SK-N-SH (cell line): ENCODE measurements around the gene C15orf39. TPM values are rescaled to one million over a fixed set of nuclear protein-coding genes. Genes with fewer than 3 reads are reported as not detected.

Experiments
- CTCF ChIA-PET: fragments of 300-600, 350-600 bp; formaldehyde crosslinking; extraction: SDS; loops from one replicate; lab custom pipeline; 2021; lab: Yijun Ruan, JAX
- POLR2A ChIA-PET: fragments of 350-600 bp; sonication (Branson Sonifier 250); formaldehyde crosslinking; extraction: SDS; loops from one replicate; lab custom pipeline; 2020; ENCODE audit warnings: antibody characterized with exemption, inconsistent platforms; lab: Yijun Ruan, JAX
- DNase-seq: peaks from one replicate; pipeline ENCODE4 v3.0.0; 2012
- H2AFZ ChIP-seq: fragments of 200-600 bp; sonication (generic); 2 replicates; pipeline ENCODE4 v1.8.1; 2016; ENCODE audit warnings: antibody characterized with exemption, mild to moderate bottlenecking, low read depth
- H3F3A ChIP-seq: fragments of 200-600 bp; sonication (generic); replicated peaks from 2 replicates; pipeline ENCODE3; 2016; ENCODE audit warnings: antibody characterized with exemption, mild to moderate bottlenecking; ENCODE audit not compliant: insufficient read depth
- H3K27ac ChIP-seq, 2 experiments: fragments of 200-500 bp in 1 of 2; fragments of 200-600 bp in 1 of 2; sonication (Bioruptor generic) in 1 of 2; sonication (generic), shearing (Covaris generic) in 1 of 2; 2 replicates each; pipeline versions ENCODE4 v1.5.1 to v1.6.1; 2014 to 2016; ENCODE audit warnings: low read depth in 2 of 2, inconsistent platforms in 1 of 2, low read length in 1 of 2, mild to moderate bottlenecking in 1 of 2, mixed read lengths in 1 of 2
- H3K27me3 ChIP-seq: fragments of 200-600 bp; sonication (generic), shearing (Covaris generic); 2 replicates; pipeline ENCODE4 v1.6.1; 2016; ENCODE audit warnings: mixed run types; ENCODE audit not compliant: insufficient read depth
- H3K36me3 ChIP-seq, 2 experiments: fragments of 200-500 bp in 1 of 2; fragments of 200-600 bp in 1 of 2; sonication (Bioruptor generic) in 1 of 2; sonication (generic) in 1 of 2; replicated peaks in 1 of 2; 2 replicates each; pipeline versions ENCODE3 to v1.5.1; 2014 to 2016; ENCODE audit warnings: low read length in 1 of 2, mild to moderate bottlenecking in 1 of 2; ENCODE audit not compliant: insufficient read depth in 2 of 2, control insufficient read depth in 1 of 2
- H3K4me1 ChIP-seq, 2 experiments: fragments of 200-500 bp in 1 of 2; fragments of 200-600 bp in 1 of 2; sonication (Bioruptor generic) in 1 of 2; sonication (generic), shearing (Covaris generic) in 1 of 2; 2 replicates each; pipeline versions ENCODE4 v1.5.1 to v1.6.1; 2014 to 2016; ENCODE audit warnings: low read depth in 1 of 2, low read length in 1 of 2, mixed run types in 1 of 2; ENCODE audit not compliant: insufficient read depth in 2 of 2, control insufficient read depth in 1 of 2
- H3K4me2 ChIP-seq: fragments of 200-600 bp; sonication (generic), shearing (Covaris generic); 2 replicates; pipeline ENCODE4 v1.6.1; 2017; ENCODE audit warnings: mixed run types
- H3K4me3 ChIP-seq, 2 experiments: fragments of 200-500 bp in 1 of 2; fragments of 200-600 bp in 1 of 2; sonication (Bioruptor generic) in 1 of 2; sonication (generic), shearing (Covaris generic) in 1 of 2; 2 replicates each; pipeline versions ENCODE4 v1.5.1 to v1.8.1; 2014 to 2016; ENCODE audit warnings: low read depth in 2 of 2, inconsistent platforms in 1 of 2, low read length in 1 of 2, mild to moderate bottlenecking in 1 of 2, mixed read lengths in 1 of 2, moderate library complexity in 1 of 2
- H3K79me2 ChIP-seq: fragments of 200-600 bp; sonication (generic); 2 replicates; pipeline ENCODE4 v1.8.1; 2017; ENCODE audit warnings: mild to moderate bottlenecking; ENCODE audit not compliant: insufficient read depth
- H3K9ac ChIP-seq: fragments of 200-600 bp; sonication (generic); 2 replicates; pipeline ENCODE4 v1.6.1; 2017; ENCODE audit warnings: mixed run types
- H3K9me2 ChIP-seq: fragments of 200-600 bp; sonication (generic); 2 replicates; pipeline ENCODE4 v1.6.1; 2017; ENCODE audit warnings: mixed run types
- H3K9me3 ChIP-seq: fragments of 200-600 bp; sonication (generic); 2 replicates; pipeline ENCODE4 v1.6.1; 2017; ENCODE audit warnings: mixed run types, mild to moderate bottlenecking, moderate library complexity
- H4K20me1 ChIP-seq: fragments of 200-600 bp; sonication (generic); 2 replicates; pipeline ENCODE4 v1.6.1; 2017; ENCODE audit warnings: mild to moderate bottlenecking, mixed run types; ENCODE audit not compliant: insufficient read depth
- CHD2 ChIP-seq: fragments of 150-350 bp; IDR thresholded peaks from 2 replicates; pipeline ENCODE4 v1.6.1; 2018; ENCODE audit warnings: low read length; ENCODE audit not compliant: partially characterized antibody
- EP300 ChIP-seq, 2 experiments: IDR thresholded peaks; 2 replicates each; pipeline versions ENCODE4 v1.4.0 to v1.6.1; 2012; ENCODE audit warnings: borderline replicate concordance in 1 of 2, low read depth in 1 of 2, low read length in 1 of 2
- FOXM1 ChIP-seq: IDR thresholded peaks from 2 replicates; pipeline ENCODE4 v1.4.0; 2012; ENCODE audit warnings: low read depth, mild to moderate bottlenecking
- GABPA ChIP-seq: IDR thresholded peaks from 2 replicates; pipeline ENCODE4 v1.4.0; 2012; ENCODE audit warnings: low read depth, mild to moderate bottlenecking
- GATA2 ChIP-seq: sonication (generic); formaldehyde crosslinking; IDR thresholded peaks from 2 replicates; pipeline ENCODE4 v1.5.0; 2020; ENCODE audit warnings: mild to moderate bottlenecking, missing genetic modification reagents
- JUND ChIP-seq: IDR thresholded peaks from 2 replicates; pipeline ENCODE4 v1.4.0; 2012
- MEF2A ChIP-seq: IDR thresholded peaks from 2 replicates; pipeline ENCODE4 v1.4.0; 2012; ENCODE audit warnings: low read depth, borderline replicate concordance
- MXI1 ChIP-seq: IDR thresholded peaks from 2 replicates; pipeline ENCODE4 v1.6.1; 2012; ENCODE audit warnings: mild to moderate bottlenecking, low read depth, low read length, improper control_type of control experiment
- NRF1 ChIP-seq: IDR thresholded peaks from 2 replicates; pipeline ENCODE4 v1.6.1; 2012; ENCODE audit warnings: low read depth, mild to moderate bottlenecking, low read length
- POLR2AphosphoS5 ChIP-seq: IDR thresholded peaks from 2 replicates; pipeline ENCODE4 v1.6.1; 2012; ENCODE audit warnings: low read depth, low read length
- RCOR1 ChIP-seq: fragments of 150-350 bp; IDR thresholded peaks from 2 replicates; pipeline ENCODE4 v1.6.1; 2017; ENCODE audit warnings: antibody characterized with exemption, low read length
- RXRA ChIP-seq: IDR thresholded peaks from 2 replicates; pipeline ENCODE4 v1.4.0; 2012; ENCODE audit warnings: low read depth, mild to moderate bottlenecking, borderline replicate concordance
- SIN3A ChIP-seq: IDR thresholded peaks from 2 replicates; pipeline ENCODE4 v1.6.1; 2012; ENCODE audit warnings: low read depth, mild to moderate bottlenecking, low read length, moderate library complexity, borderline replicate concordance
- TCF12 ChIP-seq: IDR thresholded peaks from 2 replicates; pipeline ENCODE4 v1.4.0; 2012
- TEAD4 ChIP-seq: IDR thresholded peaks from 2 replicates; pipeline ENCODE4 v1.4.0; 2012; ENCODE audit warnings: mild to moderate bottlenecking, borderline replicate concordance; ENCODE audit not compliant: insufficient read depth
- YY1 ChIP-seq: IDR thresholded peaks from 2 replicates; pipeline ENCODE4 v1.4.0; 2012; ENCODE audit warnings: low read depth, mild to moderate bottlenecking
- WGBS: methylation state at CpG from one replicate; pipeline ENCODE4 v1.1.6; 2017; ENCODE audit warnings: low lambda C conversion rate; 5-methylcytosine and 5-hydroxymethylcytosine counted together
- polyA plus RNA-seq, 3 experiments: library from polyadenylated mRNA; depleted of rRNA; stranded (reverse); fragments of >200 nt; gene quantifications; 2 replicates each; pipeline ENCODE4 v1.2.3, GENCODE V29; 2012
- TF ChIP-seq, protein P1 (sequence below): fragments of 150-350 bp; IDR thresholded peaks from 2 replicates; pipeline ENCODE4 v1.6.1; 2016; ENCODE audit warnings: mild to moderate bottlenecking, low read depth, low read length
- TF ChIP-seq, protein P2 (sequence below): IDR thresholded peaks from 2 replicates; pipeline ENCODE4 v1.4.0; 2012; ENCODE audit warnings: low read depth
- TF ChIP-seq, protein P3 (sequence below): fragments of 150-350 bp; IDR thresholded peaks from 2 replicates; pipeline ENCODE4 v1.6.1; 2017; ENCODE audit warnings: antibody characterized with exemption, low read length, low read depth, borderline replicate concordance
- TF ChIP-seq, protein P4 (sequence below): IDR thresholded peaks from 2 replicates; pipeline ENCODE4 v1.6.1; 2012; ENCODE audit warnings: mild to moderate bottlenecking, low read depth, low read length, moderate library complexity

C15orf39 gene
- polyA plus RNA-seq, 1 of the 3 experiments (the other 2 are of a cell fraction): 2.5 TPM

DNA sequence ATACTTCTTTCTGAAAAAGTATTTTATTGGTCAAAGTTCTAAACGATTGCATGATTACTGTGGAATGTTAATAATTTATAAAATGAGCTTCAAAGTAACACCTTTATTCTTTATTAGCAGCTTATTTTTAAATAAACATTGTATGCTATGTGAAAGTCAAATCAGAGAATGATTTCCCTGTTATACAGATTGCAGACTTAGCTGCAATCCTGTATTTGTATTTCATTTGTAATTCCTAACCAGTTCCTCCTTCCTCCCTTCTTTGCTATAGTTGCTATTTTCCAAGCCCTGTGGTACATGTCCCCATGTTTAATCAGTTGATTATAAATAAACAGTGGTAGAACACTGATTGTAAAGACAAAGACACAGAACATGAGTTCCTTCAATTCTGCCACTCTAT is 42.4 kb upstream of the C15orf39 start:
- ChIA-PET CTCF (no interaction called here), POLR2A (no interaction called here)
- Histone ChIP-seq H2AFZ (no peak overlapping the region), H3K36me3 (no peaks in the 10 kb centered on the region), H3K9me3 (no peaks in the 10 kb centered on the region), H3K79me2 (no peaks in the 10 kb centered on the region), H4K20me1 (no peaks in the 10 kb centered on the region), H3K4me1 (no peaks in the 10 kb centered on the region; a peak in 1 of 4 replicates), H3K4me2 (no peak overlapping the region), H3K4me3 (no peak overlapping the region), H3F3A (no peaks in the 10 kb centered on the region), H3K27ac (no peak overlapping the region), H3K9ac (no peak overlapping the region), H3K27me3 (no peaks in the 10 kb centered on the region), H3K9me2 (no peaks in the 10 kb centered on the region)
- no peak for DNase-seq
- WGBS: 10% methylated on average over 1 of the region's 1 CpG
- TF ChIP-seq NRF1 (no peak), FOXM1 (no peak), MEF2A (no peak), JUND (no peak), TCF12 (no peak), RCOR1 (no peak), POLR2AphosphoS5 (no peak), EP300 (IDR thresholded peaks at IDR 0.05; ENCODE audit: borderline replicate concordance in 1 of 2, low read depth in 1 of 2, low read length in 1 of 2) (no peak), TEAD4 (no peak), RXRA (no peak), CHD2 (no peak), GABPA (no peak), GATA2 (no peak)
- TF ChIP-seq, protein P1, sequence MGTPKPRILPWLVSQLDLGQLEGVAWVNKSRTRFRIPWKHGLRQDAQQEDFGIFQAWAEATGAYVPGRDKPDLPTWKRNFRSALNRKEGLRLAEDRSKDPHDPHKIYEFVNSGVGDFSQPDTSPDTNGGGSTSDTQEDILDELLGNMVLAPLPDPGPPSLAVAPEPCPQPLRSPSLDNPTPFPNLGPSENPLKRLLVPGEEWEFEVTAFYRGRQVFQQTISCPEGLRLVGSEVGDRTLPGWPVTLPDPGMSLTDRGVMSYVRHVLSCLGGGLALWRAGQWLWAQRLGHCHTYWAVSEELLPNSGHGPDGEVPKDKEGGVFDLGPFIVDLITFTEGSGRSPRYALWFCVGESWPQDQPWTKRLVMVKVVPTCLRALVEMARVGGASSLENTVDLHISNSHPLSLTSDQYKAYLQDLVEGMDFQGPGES: no peak
- TF ChIP-seq, protein P2, sequence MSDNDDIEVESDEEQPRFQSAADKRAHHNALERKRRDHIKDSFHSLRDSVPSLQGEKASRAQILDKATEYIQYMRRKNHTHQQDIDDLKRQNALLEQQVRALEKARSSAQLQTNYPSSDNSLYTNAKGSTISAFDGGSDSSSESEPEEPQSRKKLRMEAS: no peak
- TF ChIP-seq, protein P3, sequence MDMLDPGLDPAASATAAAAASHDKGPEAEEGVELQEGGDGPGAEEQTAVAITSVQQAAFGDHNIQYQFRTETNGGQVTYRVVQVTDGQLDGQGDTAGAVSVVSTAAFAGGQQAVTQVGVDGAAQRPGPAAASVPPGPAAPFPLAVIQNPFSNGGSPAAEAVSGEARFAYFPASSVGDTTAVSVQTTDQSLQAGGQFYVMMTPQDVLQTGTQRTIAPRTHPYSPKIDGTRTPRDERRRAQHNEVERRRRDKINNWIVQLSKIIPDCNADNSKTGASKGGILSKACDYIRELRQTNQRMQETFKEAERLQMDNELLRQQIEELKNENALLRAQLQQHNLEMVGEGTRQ: no peak
- TF ChIP-seq, all 33 proteins: peak for 0

DNA sequence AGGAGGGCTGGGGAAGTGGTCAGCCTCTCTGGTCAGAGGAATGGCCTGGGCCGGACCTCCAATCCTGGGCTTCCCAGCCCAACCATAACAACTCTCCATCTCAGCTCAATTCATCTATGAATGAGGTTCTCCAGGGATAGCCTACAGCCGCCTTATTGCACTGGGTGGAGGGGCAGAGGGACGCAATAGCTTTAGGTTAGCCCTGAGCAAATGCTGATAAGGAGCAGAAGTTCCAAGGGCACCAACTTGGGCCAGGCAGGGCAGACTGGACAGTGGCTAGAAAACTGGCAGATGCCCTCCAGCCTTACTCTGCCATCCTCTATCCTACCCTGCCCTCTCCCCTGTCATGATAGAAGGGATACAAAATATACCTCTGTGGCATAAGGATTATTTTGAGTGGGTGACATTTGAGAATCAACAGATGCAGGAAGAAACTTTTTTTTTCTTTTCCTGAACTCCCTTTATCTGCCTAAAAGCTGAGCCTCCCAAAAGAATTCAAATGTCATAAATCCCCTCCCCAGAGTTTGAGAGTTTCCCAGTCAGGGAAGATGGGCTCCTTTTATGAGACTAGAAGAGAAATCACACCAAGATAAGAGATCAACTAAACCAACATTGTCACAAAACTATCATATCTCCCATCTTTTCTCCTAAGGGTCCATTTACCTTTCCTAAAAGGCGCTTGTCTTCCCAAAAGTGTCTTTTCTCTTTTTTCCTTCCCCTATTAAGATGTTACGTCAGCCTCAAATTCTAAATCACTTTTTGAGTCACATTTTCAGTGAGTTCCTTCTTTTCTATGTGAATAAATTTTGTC is 40.4 kb upstream of the C15orf39 start:
- no peaks in the 10 kb centered on the region for H4K20me1 ChIP-seq
- no peaks in the 10 kb centered on the region for H3K27me3 ChIP-seq
- H3K4me2 ChIP-seq: no peak overlapping the region
- 70% methylated on average over 4 of the region's 5 CpGs for WGBS
- CTCF ChIA-PET: no interaction called here
- no peak for DNase-seq
- H3K9me2 ChIP-seq: no peaks in the 10 kb centered on the region
- no peaks in the 10 kb centered on the region for H3F3A ChIP-seq
- POLR2A ChIA-PET: no interaction called here
- no peaks in the 10 kb centered on the region for H3K9me3 ChIP-seq
- no peaks in the 10 kb centered on the region for H3K36me3 ChIP-seq
- H3K27ac ChIP-seq: no peak overlapping the region
- H2AFZ ChIP-seq: no peak overlapping the region
- H3K4me3 ChIP-seq: no peak overlapping the region
- no peak overlapping the region for H3K9ac ChIP-seq
- H3K4me1 ChIP-seq: no peaks in the 10 kb centered on the region; a peak in 1 of 4 replicates
- no peaks in the 10 kb centered on the region for H3K79me2 ChIP-seq
- TF ChIP-seq SIN3A (no peak), GATA2 (no peak), MXI1 (no peak), YY1 (no peak)
- TF ChIP-seq, protein P4, sequence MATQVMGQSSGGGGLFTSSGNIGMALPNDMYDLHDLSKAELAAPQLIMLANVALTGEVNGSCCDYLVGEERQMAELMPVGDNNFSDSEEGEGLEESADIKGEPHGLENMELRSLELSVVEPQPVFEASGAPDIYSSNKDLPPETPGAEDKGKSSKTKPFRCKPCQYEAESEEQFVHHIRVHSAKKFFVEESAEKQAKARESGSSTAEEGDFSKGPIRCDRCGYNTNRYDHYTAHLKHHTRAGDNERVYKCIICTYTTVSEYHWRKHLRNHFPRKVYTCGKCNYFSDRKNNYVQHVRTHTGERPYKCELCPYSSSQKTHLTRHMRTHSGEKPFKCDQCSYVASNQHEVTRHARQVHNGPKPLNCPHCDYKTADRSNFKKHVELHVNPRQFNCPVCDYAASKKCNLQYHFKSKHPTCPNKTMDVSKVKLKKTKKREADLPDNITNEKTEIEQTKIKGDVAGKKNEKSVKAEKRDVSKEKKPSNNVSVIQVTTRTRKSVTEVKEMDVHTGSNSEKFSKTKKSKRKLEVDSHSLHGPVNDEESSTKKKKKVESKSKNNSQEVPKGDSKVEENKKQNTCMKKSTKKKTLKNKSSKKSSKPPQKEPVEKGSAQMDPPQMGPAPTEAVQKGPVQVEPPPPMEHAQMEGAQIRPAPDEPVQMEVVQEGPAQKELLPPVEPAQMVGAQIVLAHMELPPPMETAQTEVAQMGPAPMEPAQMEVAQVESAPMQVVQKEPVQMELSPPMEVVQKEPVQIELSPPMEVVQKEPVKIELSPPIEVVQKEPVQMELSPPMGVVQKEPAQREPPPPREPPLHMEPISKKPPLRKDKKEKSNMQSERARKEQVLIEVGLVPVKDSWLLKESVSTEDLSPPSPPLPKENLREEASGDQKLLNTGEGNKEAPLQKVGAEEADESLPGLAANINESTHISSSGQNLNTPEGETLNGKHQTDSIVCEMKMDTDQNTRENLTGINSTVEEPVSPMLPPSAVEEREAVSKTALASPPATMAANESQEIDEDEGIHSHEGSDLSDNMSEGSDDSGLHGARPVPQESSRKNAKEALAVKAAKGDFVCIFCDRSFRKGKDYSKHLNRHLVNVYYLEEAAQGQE: no peak
- TF ChIP-seq, protein P3: no peak
- TF ChIP-seq, protein P1: no peak
